PC-3 (cell line): ENCODE results near the gene ZNF319.

ENCODE experiments used
- CTCF ChIP-seq: fragments of 300-600 bp; sonication (generic); conservative IDR thresholded peaks from 2 replicates; pipeline ENCODE4 v1.5.1; 2017; ENCODE audit warnings: antibody characterized with exemption, low read depth, mild to moderate bottlenecking, low read length
- EZH2 ChIP-seq: fragments of 300-600 bp; sonication (generic); IDR thresholded peaks from one replicate; pipeline ENCODE4 v1.6.1; 2017; ENCODE audit warnings: antibody characterized with exemption, mild to moderate bottlenecking, low read length; ENCODE audit not compliant: unreplicated experiment
- EZH2phosphoT487 ChIP-seq: fragments of 300-600 bp; sonication (generic); IDR thresholded peaks from 2 replicates; pipeline ENCODE4 v1.6.1; 2018; ENCODE audit warnings: mild to moderate bottlenecking, antibody characterized with exemption, low read length, borderline replicate concordance

GRCh38 chr16:57992084-57992483 lies 8.4 kb downstream of the ZNF319 start:
- TF ChIP-seq CTCF (no peak), EZH2 (no peak), EZH2phosphoT487 (no peak)
